GM23338 (cell line): Measurements from ENCODE around the gene YBX2. TPM values are rescaled to one million over a fixed set of nuclear protein-coding genes. Genes with fewer than 3 reads are reported as not detected.
A peak's percentile ranks its signal among the peaks of the same experiment; 100 is the strongest.

ENCODE experiments used
- ATAC-seq: fragments of 200-7000 bp; cut with Tn5 transposase; 3 replicates; pipeline ENCODE4 v1.9.1; 2020
- DNase-seq: peaks from one replicate; pipeline ENCODE4 v3.0.0-alpha.2; 2015; ENCODE audit warnings: low spot score
- H2AFZ ChIP-seq: fragments of 200-600 bp; sonication (generic); 2 replicates; pipeline ENCODE4 v1.8.0; 2016; ENCODE audit warnings: antibody characterized with exemption, mild to moderate bottlenecking, moderate library complexity
- H3F3A ChIP-seq: fragments of 200-600 bp; sonication (generic); replicated peaks from 2 replicates; pipeline ENCODE4 v1.8.0; 2017; ENCODE audit warnings: antibody characterized with exemption, mixed run types, low read depth
- H3K27ac ChIP-seq: fragments of 200-600 bp; sonication (generic); 2 replicates; pipeline ENCODE4 v1.6.1; 2016; ENCODE audit warnings: low read depth
- H3K27me3 ChIP-seq: fragments of 200-600 bp; sonication (generic); 2 replicates; pipeline ENCODE4 v1.8.0; 2016; ENCODE audit warnings: mild to moderate bottlenecking, mixed run types, moderate library complexity; ENCODE audit not compliant: insufficient read depth
- H3K36me3 ChIP-seq: fragments of 200-600 bp; sonication (generic); 2 replicates; pipeline ENCODE4 v1.8.0; 2016; ENCODE audit warnings: mild to moderate bottlenecking; ENCODE audit not compliant: insufficient read depth
- H3K4me1 ChIP-seq: fragments of 200-600 bp; sonication (generic); 2 replicates; pipeline ENCODE4 v1.8.0; 2016; ENCODE audit warnings: mild to moderate bottlenecking, moderate library complexity; ENCODE audit not compliant: insufficient read depth
- H3K4me2 ChIP-seq: fragments of 200-600 bp; sonication (generic); 2 replicates; pipeline ENCODE4 v1.7.1; 2017; ENCODE audit warnings: mixed run types
- H3K4me3 ChIP-seq: fragments of 200-600 bp; sonication (generic); 2 replicates; pipeline ENCODE4 v1.6.1; 2016; ENCODE audit warnings: mixed run types
- H3K79me2 ChIP-seq: fragments of 200-600 bp; sonication (generic); replicated peaks from 2 replicates; pipeline ENCODE4 v1.8.0; 2017; ENCODE audit warnings: mild to moderate bottlenecking; ENCODE audit not compliant: insufficient read depth
- H3K9me2 ChIP-seq: fragments of 200-600 bp; sonication (generic); 2 replicates; pipeline ENCODE4 v1.8.0; 2017; ENCODE audit not compliant: insufficient read depth
- H4K20me1 ChIP-seq: fragments of 200-600 bp; sonication (generic); replicated peaks from 2 replicates; pipeline ENCODE4 v1.8.0; 2017; ENCODE audit warnings: mild to moderate bottlenecking; ENCODE audit not compliant: insufficient read depth
- H3K27ac Mint-ChIP-seq: 2 replicates; pipeline ENCODE4 v1.8.0; 2020; ENCODE audit warnings: inconsistent platforms, mild to moderate bottlenecking, moderate library complexity, mixed read lengths
- H3K27me3 Mint-ChIP-seq: 3 replicates; pipeline ENCODE4 v1.8.0; 2022; ENCODE audit warnings: low read depth, mild to moderate bottlenecking, moderate library complexity, mixed read lengths, inconsistent platforms; ENCODE audit not compliant: insufficient read depth, poor library complexity
- H3K36me3 Mint-ChIP-seq: 3 replicates; pipeline ENCODE4 v1.8.0; 2021; ENCODE audit warnings: low read depth, mild to moderate bottlenecking, inconsistent platforms, moderate library complexity, mixed read lengths
- H3K4me1 Mint-ChIP-seq: 3 replicates; pipeline ENCODE4 v1.8.0; 2020; ENCODE audit warnings: mild to moderate bottlenecking, inconsistent platforms, mixed read lengths
- H3K4me3 Mint-ChIP-seq: 3 replicates; pipeline ENCODE4 v1.8.0; 2021; ENCODE audit warnings: moderate library complexity, mild to moderate bottlenecking, inconsistent platforms, mixed read lengths
- H3K9me3 Mint-ChIP-seq: 3 replicates; pipeline ENCODE4 v1.8.0; 2020; ENCODE audit warnings: moderate library complexity, mild to moderate bottlenecking, inconsistent platforms, mixed read lengths
- CREB1 ChIP-seq: fragments of 250-450 bp; sonication (Bioruptor Pico); IDR thresholded peaks from 2 replicates; pipeline ENCODE4 v1.5.0; 2020; ENCODE audit warnings: low read depth, mild to moderate bottlenecking, moderate library complexity
- ETS1 ChIP-seq: IDR thresholded peaks from 2 replicates; pipeline ENCODE4 v1.6.1; 2016; ENCODE audit warnings: antibody characterized with exemption
- EZH2phosphoT487 ChIP-seq: fragments of 200-600 bp; sonication (generic); IDR thresholded peaks from one replicate; pipeline ENCODE4 v1.8.1; 2018; ENCODE audit warnings: antibody characterized with exemption; ENCODE audit not compliant: unreplicated experiment
- JUNB ChIP-seq: IDR thresholded peaks from one replicate; pipeline ENCODE4 v1.6.1; 2016; ENCODE audit warnings: antibody characterized with exemption; ENCODE audit not compliant: unreplicated experiment
- NANOG ChIP-seq: IDR thresholded peaks from 2 replicates; pipeline ENCODE4 v1.6.1; 2016; ENCODE audit warnings: antibody characterized with exemption, borderline replicate concordance
- ZNF462 ChIP-seq: fragments of 250-450 bp; sonication (Bioruptor Pico); IDR thresholded peaks from 2 replicates; pipeline ENCODE4 v1.5.0; 2020; ENCODE audit warnings: mild to moderate bottlenecking, moderate library complexity
- polyA plus RNA-seq: library from polyadenylated mRNA; unstranded; fragments of >200 nt; fragmentation: Nextera tagmentation; extraction: Ambion mirVana; gene quantifications from 2 replicates; pipeline ENCODE4 v1.2.1, GENCODE V29; 2016
- total RNA-seq: library from RNA; depleted of rRNA; stranded (reverse); fragments of >200 nt; shearing (Covaris generic); gene quantifications from 2 replicates; pipeline ENCODE4 v1.2.3, GENCODE V29; 2014

YBX2 gene
- total and polyA plus RNA-seq, 2 experiments from 2014 or later, result 22.5 to 36.5 TPM

GRCh38 chr17:7279448-7279847, 15.0 kb downstream of the YBX2 start:
- H3K27me3 ChIP-seq, result peaks cover 10% of the 10 kb centered on the region
- peak overlapping the region; percentile 8 for H2AFZ ChIP-seq
- H3K4me3 ChIP-seq, result no peak overlapping the region
- DNase-seq (no peak), ATAC-seq (no peak)
- no peaks in the 10 kb centered on the region for H3K79me2 ChIP-seq
- Mint-ChIP-seq H3K27me3 (peaks cover 15% of the 10 kb centered on the region), H3K4me1 (peaks cover 24% of the 10 kb centered on the region), H3K36me3 (no peaks in the 10 kb centered on the region; the same call in 2 of the 3 replicates), H3K4me3 (peak overlapping the region; percentile 26; the same call in 1 of the 3 replicates), H3K27ac (no peak overlapping the region), H3K9me3 (no peaks in the 10 kb centered on the region; the same call in 2 of the 3 replicates)
- no peaks in the 10 kb centered on the region for H3K36me3 ChIP-seq
- no peaks in the 10 kb centered on the region for H3K9me2 ChIP-seq
- no peaks in the 10 kb centered on the region; the same call in 1 of the 2 replicates for H4K20me1 ChIP-seq
- H3K4me2 ChIP-seq, result peak overlapping the region; percentile 76; the same call in 1 of the 2 replicates
- peaks cover 15% of the 10 kb centered on the region; the same call in 1 of the 2 replicates for H3F3A ChIP-seq
- TF ChIP-seq NANOG (no peak), CREB1 (no peak), ZNF462 (CRISPR knock-in tag) (no peak), EZH2phosphoT487 (no peak), JUNB (no peak), ETS1 (no peak)
- H3K4me1 ChIP-seq, result peaks cover 13% of the 10 kb centered on the region; the same call in 1 of the 2 replicates
- no peak overlapping the region for H3K27ac ChIP-seq
